Panc1 (cell line): ENCODE results near the gene ACTL7B. TPM values are rescaled to one million over a fixed set of nuclear protein-coding genes. Genes with fewer than 3 reads are reported as not detected.

Experiments
- ATAC-seq: fragments of 200-7000 bp; cut with Tn5 transposase; 2 replicates; pipeline ENCODE4 v1.9.1; 2020; ENCODE audit warnings: mild to moderate bottlenecking, moderate library complexity
- BruUV-seq: library from RNA; stranded (reverse); fragments of 400-500 nt; replicated peaks from 2 replicates; lab custom pipeline; 2021; lab: Mats Ljungman, UMichigan
- CTCF ChIA-PET: fragments of 300-600 bp; sonication (Branson Sonifier 250); formaldehyde crosslinking; loops from one replicate; lab custom pipeline; 2022; ENCODE audit warnings: antibody characterized with exemption; lab: Charles Lee
- POLR2A ChIA-PET: fragments of 300-600 bp; sonication (Branson Sonifier 250); formaldehyde crosslinking; loops from one replicate; lab custom pipeline; 2022; ENCODE audit warnings: antibody characterized with exemption; lab: Charles Lee
- DNase-seq: peaks from one replicate; pipeline ENCODE4 v3.0.0-alpha.2; 2010; ENCODE audit warnings: low read depth, low spot score
- H3K27ac ChIP-seq: 2 replicates; pipeline ENCODE4 v1.5.1; 2011; ENCODE audit warnings: mild to moderate bottlenecking, low read length, inconsistent platforms
- H3K27me3 ChIP-seq: fragments of 200-500 bp; sonication (Bioruptor generic); 2 replicates; pipeline ENCODE4 v1.6.0; 2014; ENCODE audit warnings: low read length, inconsistent platforms; ENCODE audit not compliant: control insufficient read depth, insufficient read depth
- H3K36me3 ChIP-seq: fragments of 200-500 bp; sonication (Bioruptor generic); 2 replicates; pipeline ENCODE4 v1.5.1; 2014; ENCODE audit warnings: inconsistent platforms, mild to moderate bottlenecking, low read length, moderate library complexity; ENCODE audit not compliant: control insufficient read depth, insufficient read depth
- H3K4me1 ChIP-seq: 2 replicates; pipeline ENCODE4 v1.5.1; 2011; ENCODE audit warnings: inconsistent platforms, mild to moderate bottlenecking, low read length, moderate library complexity; ENCODE audit not compliant: control insufficient read depth, insufficient read depth
- H3K4me3 ChIP-seq, 2 experiments: 2 replicates each; pipeline ENCODE4 v1.5.1; 2011 to 2012; ENCODE audit warnings: low read depth in 2 of 2, low read length in 2 of 2, mild to moderate bottlenecking in 2 of 2, inconsistent platforms in 1 of 2, moderate library complexity in 1 of 2
- H3K9me3 ChIP-seq: fragments of 200-500 bp; sonication (Bioruptor generic); 2 replicates; pipeline ENCODE4 v1.5.1; 2014; ENCODE audit warnings: low read depth, mild to moderate bottlenecking, inconsistent platforms, low read length, moderate library complexity; ENCODE audit not compliant: control insufficient read depth, insufficient read depth
- POLR2AphosphoS5 ChIP-seq: IDR thresholded peaks from 2 replicates; pipeline ENCODE4 v1.6.1; 2012; ENCODE audit warnings: mild to moderate bottlenecking, low read depth, low read length, moderate library complexity
- SIN3A ChIP-seq: IDR thresholded peaks from 2 replicates; pipeline ENCODE4 v1.6.1; 2012; ENCODE audit warnings: low read depth, mild to moderate bottlenecking, low read length, moderate library complexity, borderline replicate concordance; ENCODE audit not compliant: insufficient read depth
- TCF7L2 ChIP-seq: IDR thresholded peaks from 2 replicates; pipeline ENCODE4 v1.6.1; 2011; ENCODE audit warnings: mild to moderate bottlenecking, low read depth, low read length, inconsistent platforms
- in situ Hi-C: cut with HindIII; loops from 2 replicates; pipeline ENCODE4 v1.10.0; 2016; ENCODE audit warnings: low sequenced_read_pairs, low pct_unique_long_range_greater_than_20kb
- intact Hi-C: fragments of 100-400 bp; cut with micrococcal nuclease; formaldehyde crosslinking; loops from one replicate; pipeline ENCODE4 v1.10.0; 2022; ENCODE audit not compliant: unreplicated experiment
- total RNA-seq: library from RNA; stranded (reverse); gene quantifications from one replicate; pipeline ENCODE4 v1.2.1, GENCODE V29; 2021; ENCODE audit not compliant: unreplicated experiment
- TF ChIP-seq, protein P1 (sequence below): fragments of 450-650 bp; IDR thresholded peaks from 2 replicates; pipeline ENCODE4 v1.5.1; 2017; ENCODE audit warnings: mild to moderate bottlenecking
- TF ChIP-seq, protein P2 (sequence below), 2 experiments: IDR thresholded peaks; 2 replicates each; pipeline ENCODE4 v1.6.1; 2011 to 2012; ENCODE audit warnings: low read depth in 2 of 2, control low read depth in 1 of 2, low read length in 1 of 2, mild to moderate bottlenecking in 1 of 2, moderate library complexity in 1 of 2; ENCODE audit not compliant: insufficient read depth in 1 of 2

Gene ACTL7B
- total RNA-seq, 1 experiment from 2014 or later = not detected

DNA sequence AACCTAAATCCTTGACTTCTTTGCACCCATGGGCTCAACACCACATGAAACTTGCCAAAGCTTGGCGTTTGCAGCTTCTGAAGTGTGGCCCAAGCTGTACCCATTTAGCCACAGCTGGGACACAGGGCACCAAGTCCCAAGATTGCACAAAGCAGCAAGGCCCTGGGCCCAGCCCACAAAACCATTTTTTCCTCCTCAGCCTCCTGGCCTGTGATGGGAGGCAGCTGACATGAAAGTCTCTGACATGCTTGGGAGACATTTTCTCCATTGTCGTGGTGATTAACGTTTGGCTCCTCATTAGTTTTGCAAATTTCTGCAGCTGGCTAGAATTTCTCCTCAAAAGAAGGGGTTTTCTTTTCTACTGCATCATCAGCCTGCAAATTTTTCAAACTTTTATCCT is 32.0 kb downstream of the ACTL7B start:
- CTCF ChIA-PET = no interaction called here
- ATAC-seq = no peak
- in situ Hi-C loops (no loop called here), intact Hi-C loops (no loop called here)
- Histone ChIP-seq H3K9me3 (no peaks in the 10 kb centered on the region), H3K36me3 (no peaks in the 10 kb centered on the region), H3K27ac (no peak overlapping the region), H3K4me1 (no peaks in the 10 kb centered on the region), H3K4me3 (no peak overlapping the region), H3K27me3 (no peaks in the 10 kb centered on the region)
- POLR2A ChIA-PET = no interaction called here
- no peak for TF ChIP-seq TCF7L2
- TF ChIP-seq, protein P1, sequence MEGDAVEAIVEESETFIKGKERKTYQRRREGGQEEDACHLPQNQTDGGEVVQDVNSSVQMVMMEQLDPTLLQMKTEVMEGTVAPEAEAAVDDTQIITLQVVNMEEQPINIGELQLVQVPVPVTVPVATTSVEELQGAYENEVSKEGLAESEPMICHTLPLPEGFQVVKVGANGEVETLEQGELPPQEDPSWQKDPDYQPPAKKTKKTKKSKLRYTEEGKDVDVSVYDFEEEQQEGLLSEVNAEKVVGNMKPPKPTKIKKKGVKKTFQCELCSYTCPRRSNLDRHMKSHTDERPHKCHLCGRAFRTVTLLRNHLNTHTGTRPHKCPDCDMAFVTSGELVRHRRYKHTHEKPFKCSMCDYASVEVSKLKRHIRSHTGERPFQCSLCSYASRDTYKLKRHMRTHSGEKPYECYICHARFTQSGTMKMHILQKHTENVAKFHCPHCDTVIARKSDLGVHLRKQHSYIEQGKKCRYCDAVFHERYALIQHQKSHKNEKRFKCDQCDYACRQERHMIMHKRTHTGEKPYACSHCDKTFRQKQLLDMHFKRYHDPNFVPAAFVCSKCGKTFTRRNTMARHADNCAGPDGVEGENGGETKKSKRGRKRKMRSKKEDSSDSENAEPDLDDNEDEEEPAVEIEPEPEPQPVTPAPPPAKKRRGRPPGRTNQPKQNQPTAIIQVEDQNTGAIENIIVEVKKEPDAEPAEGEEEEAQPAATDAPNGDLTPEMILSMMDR = no peak
- no peak for TF ChIP-seq POLR2AphosphoS5
- no peak for TF ChIP-seq SIN3A
- TF ChIP-seq, protein P2, sequence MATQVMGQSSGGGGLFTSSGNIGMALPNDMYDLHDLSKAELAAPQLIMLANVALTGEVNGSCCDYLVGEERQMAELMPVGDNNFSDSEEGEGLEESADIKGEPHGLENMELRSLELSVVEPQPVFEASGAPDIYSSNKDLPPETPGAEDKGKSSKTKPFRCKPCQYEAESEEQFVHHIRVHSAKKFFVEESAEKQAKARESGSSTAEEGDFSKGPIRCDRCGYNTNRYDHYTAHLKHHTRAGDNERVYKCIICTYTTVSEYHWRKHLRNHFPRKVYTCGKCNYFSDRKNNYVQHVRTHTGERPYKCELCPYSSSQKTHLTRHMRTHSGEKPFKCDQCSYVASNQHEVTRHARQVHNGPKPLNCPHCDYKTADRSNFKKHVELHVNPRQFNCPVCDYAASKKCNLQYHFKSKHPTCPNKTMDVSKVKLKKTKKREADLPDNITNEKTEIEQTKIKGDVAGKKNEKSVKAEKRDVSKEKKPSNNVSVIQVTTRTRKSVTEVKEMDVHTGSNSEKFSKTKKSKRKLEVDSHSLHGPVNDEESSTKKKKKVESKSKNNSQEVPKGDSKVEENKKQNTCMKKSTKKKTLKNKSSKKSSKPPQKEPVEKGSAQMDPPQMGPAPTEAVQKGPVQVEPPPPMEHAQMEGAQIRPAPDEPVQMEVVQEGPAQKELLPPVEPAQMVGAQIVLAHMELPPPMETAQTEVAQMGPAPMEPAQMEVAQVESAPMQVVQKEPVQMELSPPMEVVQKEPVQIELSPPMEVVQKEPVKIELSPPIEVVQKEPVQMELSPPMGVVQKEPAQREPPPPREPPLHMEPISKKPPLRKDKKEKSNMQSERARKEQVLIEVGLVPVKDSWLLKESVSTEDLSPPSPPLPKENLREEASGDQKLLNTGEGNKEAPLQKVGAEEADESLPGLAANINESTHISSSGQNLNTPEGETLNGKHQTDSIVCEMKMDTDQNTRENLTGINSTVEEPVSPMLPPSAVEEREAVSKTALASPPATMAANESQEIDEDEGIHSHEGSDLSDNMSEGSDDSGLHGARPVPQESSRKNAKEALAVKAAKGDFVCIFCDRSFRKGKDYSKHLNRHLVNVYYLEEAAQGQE (IDR thresholded peaks at IDR 0.05; ENCODE audit: insufficient read depth in 1 of 2, low read depth in 2 of 2, low read length in 1 of 2) = no peak
- no peak for DNase-seq
- BruUV-seq = no TSS peak

DNA sequence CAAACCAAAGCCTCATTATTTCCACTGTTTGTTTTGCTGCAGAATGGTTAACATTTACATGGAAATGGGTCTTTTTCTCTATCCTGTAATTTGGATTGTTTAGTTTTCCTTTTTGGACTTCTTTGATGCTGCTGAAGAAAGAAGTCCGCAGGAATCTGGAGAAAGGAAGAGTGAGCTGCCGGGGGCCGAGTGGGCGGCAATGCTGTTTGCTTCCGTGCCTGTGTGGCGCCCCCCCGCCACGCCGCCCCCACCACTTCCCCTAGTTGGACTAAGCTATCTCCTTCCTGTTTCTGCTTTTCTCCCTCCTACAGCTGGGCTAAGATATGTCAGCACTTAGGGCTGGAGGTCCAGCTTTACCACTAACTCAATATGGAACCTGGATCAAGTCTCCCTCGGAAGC is 39.7 kb downstream of the ACTL7B start:
- H3K4me3 ChIP-seq = no peak overlapping the region
- no peaks in the 10 kb centered on the region for H3K36me3 ChIP-seq
- no peaks in the 10 kb centered on the region for H3K27me3 ChIP-seq
- no peak for ATAC-seq
- no peak for TF ChIP-seq SIN3A
- no peak for TF ChIP-seq TCF7L2
- TF ChIP-seq, protein P1 = no peak
- TF ChIP-seq, protein P2 (IDR thresholded peaks at IDR 0.05; ENCODE audit: insufficient read depth in 1 of 2, low read depth in 2 of 2, low read length in 1 of 2) = no peak
- no peak for TF ChIP-seq POLR2AphosphoS5
- intact Hi-C loops (no loop called here), in situ Hi-C loops (no loop called here)
- no TSS peak for BruUV-seq
- H3K27ac ChIP-seq = no peak overlapping the region
- no peak for DNase-seq
- H3K9me3 ChIP-seq = no peaks in the 10 kb centered on the region
- ChIA-PET POLR2A (no interaction called here), CTCF (no interaction called here)
- no peaks in the 10 kb centered on the region for H3K4me1 ChIP-seq
